LNCAP (cell line): ENCODE results near the gene MAGEB3.

ENCODE experiments used
- CTCF ChIP-seq: fragments of 450-650 bp; IDR thresholded peaks from 2 replicates; pipeline ENCODE4 v1.5.1; 2017; ENCODE audit warnings: mild to moderate bottlenecking

Gene MAGEB3

DNA sequence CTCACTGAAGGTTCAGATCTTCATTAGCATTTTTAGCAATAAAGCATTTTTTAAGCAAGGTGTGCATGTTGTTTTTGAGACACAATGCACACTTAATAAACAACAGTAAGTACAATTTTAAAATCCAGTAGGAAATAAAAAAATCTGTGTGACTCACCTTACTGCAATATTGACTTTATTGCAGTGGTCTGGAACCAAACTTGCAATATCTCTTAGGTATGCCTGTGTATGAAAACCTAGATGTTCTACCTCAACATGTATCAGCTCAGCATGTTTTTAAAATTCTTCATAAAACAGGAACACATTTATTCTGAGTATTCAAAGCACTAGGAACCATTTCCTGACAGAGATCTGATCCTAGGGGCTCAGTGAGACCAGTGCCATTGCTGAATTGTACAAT, 52.1 kb downstream of the MAGEB3 start:
- TF ChIP-seq CTCF: no peak

DNA sequence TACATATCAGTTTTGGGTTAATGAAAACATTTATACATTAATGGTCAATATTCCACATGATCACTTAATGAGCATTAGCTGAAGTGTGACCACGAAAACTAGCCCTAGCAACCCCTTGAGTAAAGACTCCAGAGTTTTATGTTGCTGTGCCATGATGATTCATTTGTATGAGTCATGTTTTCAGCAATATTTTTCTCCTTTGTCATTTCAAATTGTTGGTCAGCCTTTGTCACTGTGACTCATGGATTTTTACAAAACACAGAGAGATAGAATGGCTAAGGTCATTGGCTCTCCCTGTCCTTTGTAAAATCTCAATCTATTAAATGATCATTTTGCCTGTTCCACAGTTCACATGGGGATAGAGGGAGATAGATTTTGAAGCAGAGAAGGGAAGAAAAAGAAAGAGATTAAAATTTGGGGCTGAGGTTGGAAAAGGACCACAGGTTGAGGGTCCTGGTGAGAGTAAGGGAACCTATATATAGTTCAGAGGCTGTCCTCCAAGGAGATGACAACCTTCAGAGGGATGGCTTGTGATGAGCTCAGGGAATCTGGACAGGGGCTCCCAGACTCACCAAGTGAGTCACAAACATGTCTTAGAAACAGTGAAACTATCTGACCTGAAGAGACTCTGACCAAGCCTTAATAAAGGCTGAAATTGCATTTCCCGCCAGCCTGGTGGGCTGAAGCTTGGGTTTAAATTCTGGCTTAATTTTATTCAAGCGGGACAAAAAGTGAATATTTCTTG, 53.2 kb downstream of the MAGEB3 start:
- no peak for TF ChIP-seq CTCF
